GM19455 (cell line): ENCODE data around the gene CERS6.

Experiments
- ATAC-seq: cut with Tn5 transposase; IDR thresholded peaks from one replicate; pipeline ENCODE4 v1.9.1; 2021; ENCODE audit not compliant: unreplicated experiment

The CERS6 gene

GRCh38 chr2:168722592-168722991 lies 266.5 kb downstream of the CERS6 start:
- ATAC-seq, result no peak

DNA sequence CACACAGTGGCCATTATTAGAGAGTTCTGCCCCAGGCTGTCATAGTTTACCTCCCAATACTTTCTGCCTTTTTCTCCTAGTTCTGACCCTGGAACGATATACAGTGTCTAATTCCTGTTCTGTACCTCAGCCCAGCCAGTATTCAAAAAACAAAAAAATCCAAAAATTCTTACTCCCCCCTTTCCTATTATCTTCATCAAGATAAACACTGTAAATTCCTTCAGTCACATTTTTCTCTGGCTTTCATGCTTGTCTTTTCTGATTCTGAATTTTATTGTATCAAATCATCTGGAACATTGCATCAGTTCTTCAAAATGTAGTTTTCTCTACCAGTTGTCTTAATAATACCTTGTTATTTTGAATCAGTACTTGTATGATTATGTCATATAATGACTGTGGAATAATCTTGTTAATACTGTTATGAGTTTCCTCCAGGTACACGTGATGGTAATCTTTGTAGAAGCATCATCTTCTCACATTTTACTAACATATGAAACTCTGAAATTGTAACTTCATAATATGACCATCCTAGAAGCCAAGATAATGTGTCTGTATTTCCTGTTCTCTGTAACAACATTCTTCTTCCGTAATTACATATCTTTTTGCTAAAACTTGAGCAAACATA lies 267.3 kb downstream of the CERS6 start:
- no peak for ATAC-seq

DNA sequence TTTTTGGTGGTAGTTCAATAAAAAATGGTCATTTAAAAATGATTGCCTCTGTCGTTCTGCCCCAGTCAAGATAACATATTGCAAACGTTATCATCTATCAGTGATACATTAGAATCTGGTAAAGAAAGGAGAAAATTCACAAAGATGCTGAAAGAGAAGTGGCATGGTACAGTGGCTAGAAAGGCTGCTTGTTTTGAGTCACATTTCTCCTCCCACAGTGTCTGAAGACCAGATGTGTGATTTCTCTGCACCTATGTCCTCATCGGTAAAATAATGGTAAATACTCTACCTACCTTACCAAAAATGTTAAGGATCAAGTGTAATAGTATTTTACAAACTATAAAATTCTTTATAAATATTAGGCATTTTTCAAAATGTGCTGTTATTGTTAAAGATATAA lies 270.3 kb downstream of the CERS6 start:
- ATAC-seq, result no peak

DNA sequence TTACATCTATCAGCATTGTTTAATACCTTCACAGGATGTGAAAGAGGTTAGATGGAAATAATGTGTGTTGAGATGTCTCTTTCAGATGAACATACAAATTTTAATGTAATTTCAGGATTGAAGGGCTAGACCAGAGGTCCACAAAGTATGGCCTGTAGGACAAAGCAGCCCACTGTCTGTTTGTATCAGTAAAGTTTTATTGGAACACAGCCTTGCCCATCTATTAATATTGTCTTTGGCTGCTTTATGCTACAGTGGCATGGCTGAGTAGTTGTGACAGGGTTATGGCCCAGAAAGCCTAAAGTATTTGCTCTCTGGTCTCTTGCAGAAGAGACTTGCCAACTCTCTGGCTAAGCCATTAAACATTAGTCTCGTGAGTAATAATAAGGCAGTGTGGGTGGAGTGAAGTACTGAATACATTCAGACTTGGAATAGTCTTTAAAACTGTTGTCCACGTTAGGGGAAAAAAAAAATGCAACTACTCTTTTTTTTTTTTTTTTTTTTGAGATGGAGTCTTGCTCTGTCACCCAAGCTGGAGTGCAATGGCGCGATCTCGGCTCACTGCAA lies 271.9 kb downstream of the CERS6 start:
- ATAC-seq, result no peak

- no peak for ATAC-seq
These were observed 273.4 kb downstream of the CERS6 start for GRCh38 chr2:168729455-168729854.

- no peak for ATAC-seq
These were observed 274.3 kb downstream of the CERS6 start for GRCh38 chr2:168730344-168730743.

- no peak for ATAC-seq
These were observed 274.9 kb downstream of the CERS6 start for GRCh38 chr2:168731002-168731401.

- ATAC-seq, result no peak
These were observed 275.5 kb downstream of the CERS6 start for GRCh38 chr2:168731616-168732015.

- ATAC-seq, result no peak
These were observed 276.0 kb downstream of the CERS6 start for GRCh38 chr2:168732100-168732499.

GRCh38 chr2:168732506-168732905 lies 276.4 kb downstream of the CERS6 start:
- ATAC-seq, result no peak

GRCh38 chr2:168734199-168734760 lies 278.2 kb downstream of the CERS6 start:
- ATAC-seq, result no peak

DNA sequence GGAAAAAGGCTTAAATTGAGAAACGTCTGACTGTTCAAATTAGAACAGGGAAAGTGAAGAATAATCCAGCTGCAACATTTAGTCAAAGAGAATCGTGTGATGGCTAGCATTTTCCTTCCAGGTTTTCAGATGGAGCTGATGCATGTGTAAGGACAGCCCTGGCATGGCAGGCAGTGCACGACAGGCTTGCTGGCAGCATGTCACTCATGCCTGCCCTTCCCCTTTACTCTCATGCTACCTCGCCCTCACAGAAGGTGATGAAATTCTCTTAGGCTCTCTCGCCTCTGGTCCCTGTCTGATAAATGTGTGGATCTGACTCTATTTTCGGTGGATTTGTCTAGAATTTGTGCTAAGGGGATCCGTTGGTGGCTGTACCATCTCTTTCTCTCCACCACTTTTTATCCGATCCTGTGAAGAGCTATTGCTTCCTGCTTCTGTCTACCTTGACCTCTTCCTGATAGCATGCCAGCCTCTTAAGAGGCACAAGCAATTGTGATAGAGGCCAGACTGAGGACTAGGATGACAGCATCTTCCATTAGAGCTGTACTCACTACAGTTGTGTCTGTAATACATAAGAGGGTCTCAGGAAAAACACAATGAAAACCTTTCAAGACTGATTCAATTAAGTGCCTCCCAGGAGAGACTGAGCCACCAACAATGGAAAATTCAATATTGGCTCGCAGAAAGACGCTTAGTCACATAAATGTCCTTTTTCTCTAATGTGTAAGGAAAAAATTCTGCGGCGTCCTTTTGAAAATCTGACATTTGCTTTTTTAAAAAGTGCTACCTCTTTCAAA lies 280.8 kb downstream of the CERS6 start:
- no peak for ATAC-seq

GRCh38 chr2:168738062-168738461 lies 282.0 kb downstream of the CERS6 start:
- no peak for ATAC-seq

DNA sequence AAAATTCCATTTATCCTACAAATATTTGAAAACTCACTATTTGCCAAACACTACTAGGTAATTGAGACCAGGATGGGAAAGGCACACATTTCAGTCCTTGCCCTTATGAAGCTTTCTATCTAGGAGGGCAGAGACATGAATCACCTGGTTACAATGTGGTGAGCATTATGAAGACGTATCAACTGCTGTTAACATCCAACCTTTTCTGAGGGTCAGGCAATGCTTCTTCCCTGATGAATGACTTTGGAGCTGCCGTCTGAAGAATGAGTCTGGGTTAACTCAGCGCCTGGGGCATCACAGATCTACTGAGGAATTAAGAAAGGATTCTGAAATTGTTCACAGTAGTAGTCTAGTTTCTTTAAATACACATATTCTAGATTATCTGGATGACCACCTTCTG lies 284.3 kb downstream of the CERS6 start:
- no peak for ATAC-seq

- ATAC-seq, result no peak
These were observed 284.7 kb downstream of the CERS6 start for GRCh38 chr2:168740788-168741187.

DNA sequence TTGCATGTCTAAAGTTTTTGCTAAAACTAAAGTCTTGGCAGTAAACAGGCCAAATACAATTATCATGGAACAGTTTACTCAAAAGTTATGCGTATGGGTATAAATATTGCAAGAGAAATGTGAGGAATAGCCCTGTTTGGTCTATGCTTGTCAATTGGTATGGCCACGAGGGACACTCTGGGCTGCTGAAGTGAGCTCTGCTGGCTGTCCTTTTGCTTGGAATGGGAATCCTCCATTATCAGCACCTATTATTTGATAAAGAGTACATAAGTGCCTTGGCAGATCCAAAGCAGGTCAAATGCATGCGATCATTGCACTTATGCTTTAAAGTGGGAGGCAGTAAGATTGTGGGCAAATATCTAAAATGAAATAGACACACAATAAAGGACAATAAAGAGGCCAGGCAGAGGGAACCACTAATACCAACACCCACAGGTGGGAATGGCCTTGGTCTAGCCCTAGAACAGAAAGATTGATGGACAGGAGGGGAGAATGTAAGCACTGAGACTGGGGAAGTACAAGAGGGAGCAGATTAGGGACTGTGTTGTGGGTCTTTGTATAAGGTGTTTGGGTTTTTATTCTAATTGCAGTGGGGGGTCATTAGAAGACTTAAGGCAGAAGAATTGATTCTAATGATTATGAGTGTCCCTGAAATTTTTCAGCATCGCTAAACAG lies 286.3 kb downstream of the CERS6 start:
- ATAC-seq, result no peak

DNA sequence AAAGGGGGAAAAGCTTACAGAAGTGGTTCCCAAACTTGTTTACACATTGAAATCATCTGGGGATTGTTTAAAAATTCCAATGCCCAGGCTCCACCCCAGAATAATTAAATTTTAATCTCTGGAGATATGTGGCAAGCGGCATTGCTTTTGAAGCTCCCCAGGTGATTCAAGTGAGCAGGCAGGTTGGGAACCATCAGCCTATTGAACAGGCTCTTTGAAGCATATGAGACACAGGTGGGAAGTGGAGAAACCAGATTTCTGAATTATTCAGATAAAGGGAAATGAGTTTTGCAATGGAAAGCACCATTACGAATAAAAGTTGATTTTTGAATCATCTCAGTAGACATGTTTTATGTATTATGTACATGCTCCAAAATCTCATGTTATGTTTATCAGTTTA lies 288.8 kb downstream of the CERS6 start:
- ATAC-seq, result no peak

- no peak for ATAC-seq
These were observed 292.4 kb downstream of the CERS6 start for GRCh38 chr2:168748461-168748860.

- ATAC-seq, result no peak
These were observed 293.2 kb downstream of the CERS6 start for GRCh38 chr2:168749297-168749696.

- ATAC-seq, result peak; percentile 75
These were observed 295.1 kb downstream of the CERS6 start for GRCh38 chr2:168751104-168751740.

DNA sequence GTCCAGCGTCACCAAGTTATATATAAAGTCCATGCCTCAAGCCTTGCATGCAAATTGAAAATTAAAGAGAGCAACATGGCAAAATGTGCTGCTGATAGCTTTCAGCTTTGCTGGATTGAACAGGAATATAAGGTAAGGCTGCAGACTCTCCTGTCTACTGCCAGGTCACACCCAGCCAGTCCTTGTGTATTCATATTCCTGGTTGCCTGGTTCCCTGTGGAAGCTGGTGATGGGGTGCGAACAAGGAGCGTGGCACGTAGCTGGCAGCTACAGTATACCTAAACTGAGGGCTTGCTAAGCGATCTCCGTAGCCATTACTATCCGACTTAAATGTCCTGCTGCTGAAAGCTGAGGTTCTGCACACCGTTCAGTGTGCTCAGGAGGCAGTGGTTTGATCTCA lies 296.3 kb downstream of the CERS6 start:
- no peak for ATAC-seq
